HG02884 (cell line): ENCODE measurements around the gene PSMB9.

ENCODE experiments used
- ATAC-seq: cut with Tn5 transposase; IDR thresholded peaks from one replicate; pipeline ENCODE4 v1.9.1; 2021; ENCODE audit warnings: mild to moderate bottlenecking, moderate library complexity; ENCODE audit not compliant: unreplicated experiment

PSMB9 gene

DNA sequence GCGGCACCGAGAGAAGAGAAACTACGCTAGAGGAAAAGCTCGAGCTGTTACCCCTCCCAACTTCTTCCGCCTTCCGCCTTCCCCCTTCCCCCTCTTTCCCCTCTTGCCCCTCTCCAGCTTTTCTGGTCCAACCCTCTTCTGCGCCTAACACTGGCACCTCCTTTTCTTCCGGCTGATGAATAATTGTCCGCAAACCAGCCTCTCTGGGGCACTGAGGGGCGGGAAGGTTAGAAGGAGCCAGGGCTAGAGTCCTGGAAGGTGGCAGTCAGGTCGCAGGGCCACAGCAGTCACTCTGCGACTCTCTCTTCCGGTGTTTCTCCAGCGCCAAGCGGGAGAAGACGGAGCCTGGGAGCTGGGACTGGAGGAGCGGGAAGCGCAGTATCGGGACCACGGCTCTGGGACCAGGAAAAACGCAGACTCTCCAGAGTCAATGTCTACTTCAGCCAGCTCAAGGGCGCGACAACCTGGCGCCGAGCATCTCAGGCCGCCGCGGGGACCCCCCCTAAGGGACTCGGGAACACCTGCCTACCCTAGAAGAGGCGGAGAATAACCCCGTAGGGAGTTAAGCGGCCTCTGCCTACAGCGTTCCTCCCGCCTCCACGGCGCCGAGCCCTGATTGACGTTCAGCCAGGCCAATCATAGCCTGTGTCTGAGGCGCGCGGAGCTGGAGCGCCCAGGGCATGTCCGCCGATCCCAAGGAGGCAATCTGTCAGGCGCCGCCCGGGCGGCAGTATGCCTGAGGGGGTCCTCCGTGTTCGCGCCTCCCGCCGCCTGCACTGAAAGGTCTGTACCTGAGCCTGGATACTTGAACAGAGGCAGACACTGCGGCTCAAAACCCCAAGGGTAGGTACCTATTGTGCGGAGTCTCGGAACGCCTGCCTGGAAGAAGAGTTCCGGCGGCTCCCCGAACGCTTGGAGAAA lies 40.4 kb downstream of the PSMB9 start:
- peak; percentile 95 for ATAC-seq

DNA sequence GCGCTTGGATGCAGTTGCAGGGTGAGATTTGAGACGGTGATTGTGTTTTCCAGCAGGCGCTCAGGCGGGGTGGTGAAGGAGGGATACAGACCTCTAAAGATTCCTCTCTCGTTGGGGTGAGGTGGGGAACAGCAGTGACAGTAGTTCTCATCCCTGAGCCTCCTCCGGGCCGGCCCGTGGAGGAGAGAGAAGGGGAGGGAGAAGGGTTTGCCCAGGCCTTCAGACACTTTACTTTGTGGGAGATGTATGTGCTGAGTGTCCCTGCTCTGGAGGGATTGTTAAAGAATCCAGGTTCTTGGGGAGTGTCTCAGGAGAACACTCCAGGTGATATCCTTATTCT lies 41.0 kb downstream of the PSMB9 start:
- ATAC-seq, result no peak

DNA sequence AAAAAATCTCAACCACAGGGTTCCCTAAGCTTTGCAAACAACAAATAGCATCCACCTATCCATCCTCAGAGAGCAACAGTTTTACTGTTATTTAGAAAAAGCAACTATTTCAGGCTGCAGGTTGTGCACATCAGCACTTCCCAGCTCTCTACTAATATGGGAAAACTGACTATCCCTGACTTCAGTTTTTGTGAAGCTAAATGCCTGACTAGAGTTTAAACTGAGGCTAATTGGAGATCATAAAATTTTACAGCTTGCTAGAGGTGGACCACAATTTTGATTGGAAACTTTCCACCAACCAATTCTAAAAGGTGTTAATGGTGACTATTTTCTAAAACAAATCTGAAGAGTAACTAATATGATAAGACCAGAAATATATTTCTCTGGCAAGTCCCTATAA lies 50.0 kb downstream of the PSMB9 start:
- no peak for ATAC-seq

DNA sequence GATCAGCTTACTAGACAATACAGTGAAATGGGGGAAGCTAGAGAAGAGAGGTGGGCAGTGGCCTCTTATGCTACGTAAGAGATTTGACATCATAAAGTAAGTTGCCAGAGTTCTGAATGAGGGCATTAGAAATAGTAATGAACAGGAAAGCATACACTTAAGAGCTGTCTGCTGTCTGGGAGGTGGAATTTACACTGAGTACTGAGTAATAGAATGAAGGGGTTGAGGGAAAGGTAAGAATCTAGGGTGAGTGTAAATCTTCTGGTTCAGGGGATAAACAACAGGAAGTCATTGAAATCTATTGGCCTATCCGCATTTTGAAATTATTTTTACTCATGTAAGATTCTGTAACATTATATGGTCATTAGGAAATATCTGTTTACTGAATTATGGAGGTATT lies 51.1 kb downstream of the PSMB9 start:
- ATAC-seq, result no peak

DNA sequence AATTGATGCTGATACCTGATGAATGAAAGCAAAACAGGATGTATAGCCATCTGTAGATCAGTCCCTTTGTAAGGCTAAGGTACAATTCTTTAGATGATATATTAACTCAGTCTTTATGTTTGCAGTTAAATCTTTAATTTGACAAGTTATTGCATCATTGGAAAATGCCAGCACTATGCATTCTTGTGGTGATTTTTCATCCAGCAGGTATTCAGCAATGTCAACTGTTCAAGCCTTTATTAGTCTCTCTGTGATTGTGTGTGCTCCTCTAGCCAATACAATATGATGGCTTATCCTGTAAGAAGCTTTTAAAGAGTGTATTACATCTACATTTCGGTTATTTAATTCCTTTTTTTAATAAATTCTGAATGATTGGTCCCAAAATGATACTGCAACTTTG lies 52.5 kb downstream of the PSMB9 start:
- ATAC-seq, result no peak

DNA sequence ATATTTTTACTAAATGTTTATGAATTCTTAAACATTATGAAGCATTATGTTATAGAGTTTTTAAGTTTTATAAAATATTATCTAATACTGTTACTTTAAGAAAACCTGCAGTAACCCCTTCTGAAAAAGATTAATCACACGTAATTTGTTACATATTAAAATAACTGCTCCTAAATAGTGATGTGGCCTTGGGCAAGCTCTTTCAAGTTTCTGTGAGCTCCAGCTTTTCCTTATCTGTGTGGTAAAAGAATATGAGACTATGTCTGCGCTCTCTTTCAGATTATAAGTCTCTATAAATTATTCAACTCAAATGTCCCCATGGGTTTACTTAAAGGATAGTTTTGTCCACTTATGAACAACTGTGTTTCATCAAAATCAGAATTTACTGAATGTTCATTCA lies 54.9 kb downstream of the PSMB9 start:
- ATAC-seq, result no peak
